Stimulated activated CD8-positive, alpha-beta memory T cell treated with anti-CD3 and anti-CD28 coated beads, Interleukin-15, amount 100 ng/mL, for 48 hours (primary cell): ENCODE results near the gene PAPOLA.

Source experiments
- DNase-seq, 2 donors: peaks; one replicate each; pipeline ENCODE4 v3.0.0-alpha.2; 2020; ENCODE audit warnings: low read depth in 2 of 2

PAPOLA gene

GRCh38 chr14:96586056-96586455 is 83.9 kb downstream of the PAPOLA start:
- DNase-seq: no peak

- DNase-seq: no peak
These were observed 85.0 kb downstream of the PAPOLA start for GRCh38 chr14:96586921-96587822.

GRCh38 chr14:96587823-96588385 is 85.7 kb downstream of the PAPOLA start:
- DNase-seq: no peak

GRCh38 chr14:96588410-96589257 is 86.5 kb downstream of the PAPOLA start:
- DNase-seq: no peak

- no peak for DNase-seq
These were observed 87.4 kb downstream of the PAPOLA start for GRCh38 chr14:96589577-96589976.

- DNase-seq: no peak
These were observed 88.1 kb downstream of the PAPOLA start for GRCh38 chr14:96590190-96590864.

- DNase-seq: peak; percentile 54 to 55
These were observed 90.6 kb downstream of the PAPOLA start for GRCh38 chr14:96592591-96593386.

- DNase-seq: no peak
These were observed 92.8 kb downstream of the PAPOLA start for GRCh38 chr14:96594961-96595360.

- no peak for DNase-seq
These were observed 95.5 kb downstream of the PAPOLA start for GRCh38 chr14:96597680-96598079.

- no peak for DNase-seq
These were observed 96.2 kb downstream of the PAPOLA start for GRCh38 chr14:96598332-96598928.

- no peak for DNase-seq
These were observed 96.9 kb downstream of the PAPOLA start for GRCh38 chr14:96599076-96599475.

GRCh38 chr14:96602186-96602585 is 100.0 kb downstream of the PAPOLA start:
- DNase-seq: no peak

- no peak for DNase-seq
These were observed 101.4 kb downstream of the PAPOLA start for GRCh38 chr14:96603350-96604255.

GRCh38 chr14:96614481-96614881 is 112.3 kb downstream of the PAPOLA start:
- no peak for DNase-seq

- no peak for DNase-seq
These were observed 114.1 kb downstream of the PAPOLA start for GRCh38 chr14:96616161-96616721.
